ENCODE results near the gene LIMS2. TPM values are rescaled to one million over a fixed set of nuclear protein-coding genes. Genes with fewer than 3 reads are reported as not detected.

Gene LIMS2
- total RNA-seq, 2 donors from 2014 or later = 9.6 to 21.4 TPM

DNA sequence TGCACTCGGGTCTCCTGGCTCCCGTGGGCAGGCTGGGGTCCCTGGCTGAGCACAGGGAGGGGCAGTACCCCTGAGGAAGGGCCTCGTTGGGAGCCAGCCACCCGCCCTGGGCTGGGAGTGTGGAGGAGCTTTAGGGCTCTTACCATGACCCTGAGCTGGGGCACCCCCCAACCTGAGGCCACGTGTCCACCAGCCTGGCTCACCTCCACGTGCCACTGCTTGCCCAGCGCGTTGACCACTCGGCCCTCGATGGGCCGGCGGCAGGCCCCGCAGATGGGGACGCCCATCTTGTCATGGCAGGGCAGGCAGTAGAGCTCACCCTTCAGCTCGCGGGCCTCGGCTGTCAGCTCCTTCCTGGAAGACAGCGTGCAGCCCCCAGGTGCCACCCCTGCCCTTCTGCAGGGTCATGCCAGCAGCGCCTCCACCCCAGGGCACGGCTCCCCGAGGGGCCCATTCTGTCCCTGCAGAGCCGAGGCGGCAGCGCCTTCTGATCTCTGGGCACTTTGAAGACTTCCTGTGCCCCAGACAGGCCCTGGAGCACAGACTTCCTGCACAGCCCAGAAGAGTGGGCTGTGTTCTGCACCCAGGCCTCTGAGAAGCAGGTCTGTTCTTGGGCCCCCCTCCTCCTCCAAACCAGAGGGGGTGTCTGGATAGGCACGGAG, 33.4 kb downstream of the LIMS2 start:
- Histone ChIP-seq H3K27me3 (no peaks in the 10 kb centered on the region), H3K27ac (no peak overlapping the region), H3K4me1 (peaks cover 5% of the 10 kb centered on the region), H3K4me3 (no peak overlapping the region), H3K36me3 (replicated peaks in 1 of 2; ENCODE audit: insufficient read depth in 1 of 2, low read depth in 2 of 2) (no peaks in the 10 kb centered on the region), H3K9me3 (no peaks in the 10 kb centered on the region)
- ATAC-seq = no peak
- 75 to 78% methylated on average over 9 to 25 of the region's 25 CpGs for WGBS, 2 donors
- no peak for DNase-seq
- intact Hi-C loops (cut with DNase I) = no loop called here
- TF ChIP-seq, protein P1, sequence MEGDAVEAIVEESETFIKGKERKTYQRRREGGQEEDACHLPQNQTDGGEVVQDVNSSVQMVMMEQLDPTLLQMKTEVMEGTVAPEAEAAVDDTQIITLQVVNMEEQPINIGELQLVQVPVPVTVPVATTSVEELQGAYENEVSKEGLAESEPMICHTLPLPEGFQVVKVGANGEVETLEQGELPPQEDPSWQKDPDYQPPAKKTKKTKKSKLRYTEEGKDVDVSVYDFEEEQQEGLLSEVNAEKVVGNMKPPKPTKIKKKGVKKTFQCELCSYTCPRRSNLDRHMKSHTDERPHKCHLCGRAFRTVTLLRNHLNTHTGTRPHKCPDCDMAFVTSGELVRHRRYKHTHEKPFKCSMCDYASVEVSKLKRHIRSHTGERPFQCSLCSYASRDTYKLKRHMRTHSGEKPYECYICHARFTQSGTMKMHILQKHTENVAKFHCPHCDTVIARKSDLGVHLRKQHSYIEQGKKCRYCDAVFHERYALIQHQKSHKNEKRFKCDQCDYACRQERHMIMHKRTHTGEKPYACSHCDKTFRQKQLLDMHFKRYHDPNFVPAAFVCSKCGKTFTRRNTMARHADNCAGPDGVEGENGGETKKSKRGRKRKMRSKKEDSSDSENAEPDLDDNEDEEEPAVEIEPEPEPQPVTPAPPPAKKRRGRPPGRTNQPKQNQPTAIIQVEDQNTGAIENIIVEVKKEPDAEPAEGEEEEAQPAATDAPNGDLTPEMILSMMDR (IDR thresholded peaks at IDR 0.05) = no peak
- no peak for TF ChIP-seq POLR2A (IDR thresholded peaks at IDR 0.05)

GRCh38 chr2:127641133-127641532, 34.2 kb downstream of the LIMS2 start:
- Histone ChIP-seq H3K36me3 (replicated peaks in 1 of 2; ENCODE audit: insufficient read depth in 1 of 2, low read depth in 2 of 2) (no peaks in the 10 kb centered on the region), H3K27ac (no peak overlapping the region), H3K4me3 (no peak overlapping the region), H3K9me3 (no peaks in the 10 kb centered on the region), H3K4me1 (peaks cover 5% of the 10 kb centered on the region), H3K27me3 (no peaks in the 10 kb centered on the region)
- no peak for TF ChIP-seq POLR2A (IDR thresholded peaks at IDR 0.05)
- TF ChIP-seq, protein P1 (IDR thresholded peaks at IDR 0.05) = no peak
- no peak for DNase-seq
- 85 to 100% methylated on average over 1 to 6 of the region's 6 CpGs for WGBS, 2 donors
- intact Hi-C loops (cut with DNase I) = no loop called here
- ATAC-seq = no peak

- Histone ChIP-seq H3K4me1 (peaks cover 5% of the 10 kb centered on the region), H3K36me3 (replicated peaks in 1 of 2; ENCODE audit: insufficient read depth in 1 of 2, low read depth in 2 of 2) (no peaks in the 10 kb centered on the region), H3K27ac (no peak overlapping the region), H3K4me3 (no peak overlapping the region), H3K9me3 (no peaks in the 10 kb centered on the region), H3K27me3 (no peaks in the 10 kb centered on the region)
- ATAC-seq (no peak), DNase-seq (no peak)
- intact Hi-C loops (cut with DNase I) = no loop called here
- WGBS, 2 donors = 73 to 96% methylated on average over 5 to 23 of the region's 25 CpGs
- no peak for TF ChIP-seq POLR2A (IDR thresholded peaks at IDR 0.05)
- TF ChIP-seq, protein P1 (IDR thresholded peaks at IDR 0.05) = no peak
Observed at GRCh38 chr2:127640082-127641072, 35.0 kb downstream of the LIMS2 start.

DNA sequence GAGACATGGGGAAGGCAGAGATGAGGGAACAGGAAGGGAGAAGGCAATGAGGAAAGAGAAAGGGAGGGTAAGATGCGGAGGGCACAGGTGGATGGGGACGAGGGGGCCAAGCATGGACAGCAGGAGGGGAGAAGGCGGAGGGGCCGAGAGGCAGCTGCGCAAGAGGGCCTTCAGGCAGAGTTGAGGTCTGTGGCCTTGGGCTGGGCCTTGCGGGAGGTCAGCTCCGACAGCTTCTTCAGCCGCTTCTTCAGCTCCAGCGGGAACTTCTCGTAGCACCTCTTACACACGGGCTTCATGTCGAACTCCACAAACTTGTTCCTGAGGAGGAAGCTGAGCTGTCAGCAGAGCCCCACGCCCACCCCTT, 36.2 kb downstream of the LIMS2 start:
- DNase-seq = no peak
- peaks cover 5% of the 10 kb centered on the region for H3K4me1 ChIP-seq
- whole genome bisulfite sequencing, 2 donors = 84 to 86% methylated on average over 12 to 13 of the region's 13 CpGs
- no peak for TF ChIP-seq POLR2A (IDR thresholded peaks at IDR 0.05)
- TF ChIP-seq, protein P1 (IDR thresholded peaks at IDR 0.05) = no peak
- H3K27ac ChIP-seq = no peak overlapping the region
- ATAC-seq = no peak
- no peaks in the 10 kb centered on the region for H3K27me3 ChIP-seq
- H3K9me3 ChIP-seq = no peaks in the 10 kb centered on the region
- no peaks in the 10 kb centered on the region for H3K36me3 ChIP-seq (replicated peaks in 1 of 2; ENCODE audit: insufficient read depth in 1 of 2, low read depth in 2 of 2)
- intact Hi-C loops (cut with DNase I) = no loop called here
- H3K4me3 ChIP-seq = no peak overlapping the region

Data from body of pancreas (tissue), 4 donors.